Femur (tissue), 1 donor: Measurements from ENCODE around the gene MROH2B.

Source experiments
- DNase-seq: peaks from one replicate; pipeline ENCODE4 v3.0.0-alpha.2; 2017

Gene MROH2B

DNA sequence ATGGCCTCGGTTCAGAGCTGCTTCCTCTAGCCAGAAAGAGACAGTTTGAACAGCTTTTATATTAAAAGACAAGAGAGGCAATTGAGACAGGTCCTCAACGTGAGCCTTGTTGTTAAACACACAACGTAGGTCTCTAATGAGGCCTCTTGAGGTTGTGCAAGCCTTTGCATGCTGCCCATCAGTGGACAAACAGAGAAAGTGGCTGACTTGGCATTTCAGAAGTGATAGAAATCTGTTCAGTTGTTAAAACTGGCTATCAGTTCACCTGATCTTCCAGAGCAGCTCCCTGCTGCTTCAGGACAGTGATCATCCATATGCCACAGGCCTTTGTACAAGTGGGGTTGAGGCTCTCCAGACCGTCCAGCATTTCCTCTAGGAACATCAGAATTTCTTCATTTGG, 58.8 kb downstream of the MROH2B start:
- no peak for DNase-seq

DNA sequence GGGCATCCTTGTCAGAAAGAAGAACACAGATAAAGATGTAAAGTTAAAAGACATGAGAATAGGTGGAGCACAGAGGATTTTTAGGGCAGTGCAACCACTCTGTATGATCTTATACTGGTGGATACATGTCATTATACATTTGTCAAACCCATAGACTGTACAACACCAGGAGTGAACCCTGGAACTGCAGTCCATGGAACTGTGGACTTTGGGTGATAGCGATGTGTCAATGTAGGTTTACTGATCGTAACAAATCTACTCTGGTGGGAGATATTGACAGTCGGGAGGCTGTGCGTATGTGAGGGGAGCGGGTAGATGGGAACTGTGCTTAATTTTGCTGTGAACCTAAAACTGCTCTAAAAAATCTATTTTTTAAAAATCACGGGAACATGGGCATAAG, 60.6 kb downstream of the MROH2B start:
- no peak for DNase-seq

DNA sequence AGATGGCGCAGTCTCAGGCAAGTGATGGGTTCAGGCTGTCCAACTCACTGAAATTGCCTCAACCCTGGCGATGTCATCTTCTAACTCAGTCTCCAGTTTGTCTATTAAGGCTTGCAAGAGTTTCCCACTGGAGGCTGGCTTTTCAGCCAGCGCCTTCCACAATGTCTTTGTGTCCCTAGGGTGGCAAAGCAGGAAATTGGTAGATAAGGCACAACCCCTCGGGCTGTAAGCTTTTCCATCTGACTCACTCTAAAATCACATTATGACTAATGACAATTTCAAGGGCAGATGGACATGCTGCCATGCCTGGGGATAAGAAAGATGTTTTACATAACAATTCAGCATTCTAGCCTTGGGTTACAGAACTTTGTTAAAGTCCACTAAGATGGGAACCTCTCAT, 61.9 kb downstream of the MROH2B start:
- DNase-seq: no peak

DNA sequence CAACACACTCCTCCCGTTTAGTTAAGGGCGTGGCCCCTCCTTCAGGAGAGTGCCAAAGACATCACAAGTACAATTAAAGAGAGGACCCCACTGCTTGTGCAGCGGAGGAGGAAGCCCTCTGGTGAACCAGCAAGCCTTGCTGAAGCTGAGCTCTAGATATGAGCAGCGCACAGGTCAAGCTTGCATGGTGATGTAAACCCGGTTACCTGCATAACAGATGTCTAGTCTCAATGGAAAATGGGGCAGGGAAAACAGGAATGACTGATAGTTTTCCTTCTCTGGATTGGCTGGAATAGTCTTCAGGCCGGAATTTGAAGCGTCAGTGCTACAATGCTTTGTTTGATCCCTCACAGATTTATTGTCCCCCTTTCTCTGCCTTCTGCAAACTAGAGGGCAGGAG, 66.2 kb downstream of the MROH2B start:
- DNase-seq: no peak

DNA sequence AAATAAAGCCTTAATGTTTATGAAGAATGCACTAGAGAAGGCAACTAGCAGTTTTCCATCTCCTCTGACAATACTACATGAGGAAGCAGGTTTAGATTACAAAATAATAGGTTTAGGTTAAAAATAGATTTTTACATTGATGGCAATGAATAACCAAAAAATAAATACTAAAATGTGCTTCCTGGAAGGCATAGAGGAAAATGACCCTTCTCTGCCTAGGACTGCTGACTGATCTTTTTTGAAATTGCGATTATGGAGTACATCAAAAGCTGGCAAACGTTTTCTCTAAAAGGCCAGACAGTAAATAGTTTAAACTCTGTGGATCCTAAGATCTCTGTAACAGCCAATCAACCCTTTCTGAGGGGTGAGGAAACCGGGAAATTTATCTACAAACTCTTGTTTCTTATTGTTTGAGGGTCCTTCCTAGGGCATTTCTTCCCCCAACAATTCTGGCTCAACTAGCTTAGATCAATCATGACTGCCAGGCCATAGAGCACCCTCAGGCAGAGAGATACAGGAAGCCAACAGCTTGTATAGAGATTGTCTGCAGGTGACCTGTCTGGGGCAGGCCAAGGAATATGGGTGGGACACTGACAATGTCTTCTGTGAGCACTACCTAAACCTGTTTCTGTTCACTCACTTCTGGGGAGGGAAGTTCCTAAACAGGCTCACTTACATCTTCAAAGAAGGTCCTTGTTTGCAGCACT, 67.3 kb downstream of the MROH2B start:
- DNase-seq: no peak

DNA sequence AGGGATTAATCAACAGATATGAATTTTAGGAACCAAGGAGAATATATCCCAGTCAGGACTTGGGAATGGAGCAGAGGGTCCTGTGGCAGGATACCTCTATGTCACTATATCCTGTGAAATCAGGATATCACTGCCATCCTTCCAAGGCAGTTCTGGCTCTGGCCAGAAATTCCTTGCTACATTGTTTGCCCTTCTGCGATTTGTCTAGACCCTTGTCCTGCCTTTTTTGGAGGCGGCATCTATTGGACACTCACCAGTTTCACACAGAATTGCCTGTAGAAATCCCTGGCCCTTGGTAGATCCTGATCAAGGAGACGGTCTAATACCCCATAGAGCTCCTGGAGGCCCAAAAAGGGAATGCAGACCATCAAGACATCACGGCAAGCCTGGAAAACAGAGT, 71.2 kb downstream of the MROH2B start:
- DNase-seq: no peak

DNA sequence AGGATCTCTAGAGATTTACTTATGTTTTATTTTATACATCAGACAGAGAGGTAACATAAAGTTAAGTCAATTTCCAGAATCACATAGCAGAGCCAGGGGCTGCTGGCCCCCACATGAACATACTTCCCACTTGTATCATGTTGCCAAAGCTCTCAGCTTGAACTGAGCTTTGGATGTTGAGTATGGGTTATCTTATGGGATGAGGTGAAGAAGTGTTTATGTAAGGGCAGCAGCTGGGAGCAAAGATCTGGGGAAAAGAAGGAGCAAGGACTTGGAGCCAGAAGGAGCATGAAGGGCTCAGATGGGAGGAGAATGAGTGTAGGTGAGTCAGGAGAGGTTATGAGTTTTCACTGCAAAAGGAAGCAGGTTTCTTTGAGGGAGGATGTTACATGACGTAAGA, 72.0 kb downstream of the MROH2B start:
- DNase-seq: no peak

DNA sequence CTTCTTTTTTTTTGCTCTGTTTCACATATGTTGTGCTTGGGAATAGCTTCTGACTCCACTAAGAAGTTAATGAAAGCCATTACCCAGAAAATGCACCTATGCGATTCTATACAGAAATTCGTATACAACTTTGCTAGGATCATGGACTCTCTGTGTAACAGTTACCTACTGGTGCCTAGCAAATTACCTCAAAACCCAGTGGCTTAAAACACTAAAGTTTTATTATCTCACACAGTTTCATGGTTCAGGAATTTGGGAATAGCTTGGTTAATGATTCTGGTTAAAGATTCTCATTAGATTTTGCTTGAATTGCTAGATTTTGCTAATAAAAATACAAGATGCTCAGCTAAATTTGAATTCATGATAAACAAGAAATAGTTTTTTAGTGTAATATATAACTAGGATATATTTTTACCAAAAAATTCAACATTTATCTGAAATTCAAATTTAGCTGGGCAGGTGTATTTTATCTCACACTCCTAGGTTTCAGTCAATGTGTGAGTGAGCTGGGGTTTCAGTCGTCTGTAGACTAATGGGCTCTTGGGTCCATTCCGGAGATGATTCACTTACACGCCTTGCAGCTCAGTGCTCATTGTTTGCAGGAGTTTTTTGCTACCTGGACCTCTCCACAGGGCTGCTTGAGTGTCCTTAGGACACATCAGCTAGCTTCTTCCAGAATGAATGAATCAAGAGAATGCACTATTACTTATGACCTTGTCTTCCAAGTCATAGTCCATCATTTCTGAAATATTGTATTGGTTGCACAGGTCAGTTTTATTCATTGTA, 75.1 kb downstream of the MROH2B start:
- DNase-seq: no peak

DNA sequence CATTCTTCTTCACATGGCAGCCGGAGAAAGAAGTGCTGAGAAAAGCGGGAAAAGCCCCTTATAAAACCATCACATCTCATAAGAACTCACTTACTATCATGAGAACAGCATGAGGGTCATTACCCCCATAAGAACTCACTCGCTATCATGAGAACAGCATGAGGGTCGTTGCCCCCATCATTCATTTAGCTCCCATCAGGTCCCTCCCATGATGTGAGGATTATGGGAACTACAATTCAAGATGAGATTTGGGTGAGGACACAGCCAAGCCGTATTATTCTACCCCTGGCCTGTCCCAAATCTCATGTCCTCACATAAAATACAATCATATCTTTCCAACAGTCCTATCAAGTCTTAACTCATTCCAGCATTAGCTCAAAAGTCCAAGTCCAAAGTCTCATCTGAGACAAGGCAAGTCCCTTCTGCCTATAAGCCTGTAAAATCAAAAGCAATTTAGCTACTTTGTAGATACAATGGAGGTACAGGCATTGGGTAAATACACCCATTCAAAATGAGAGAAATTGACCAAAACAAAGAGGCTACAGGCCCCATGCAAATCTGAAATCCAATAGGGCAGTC, 79.1 kb downstream of the MROH2B start:
- DNase-seq: no peak

DNA sequence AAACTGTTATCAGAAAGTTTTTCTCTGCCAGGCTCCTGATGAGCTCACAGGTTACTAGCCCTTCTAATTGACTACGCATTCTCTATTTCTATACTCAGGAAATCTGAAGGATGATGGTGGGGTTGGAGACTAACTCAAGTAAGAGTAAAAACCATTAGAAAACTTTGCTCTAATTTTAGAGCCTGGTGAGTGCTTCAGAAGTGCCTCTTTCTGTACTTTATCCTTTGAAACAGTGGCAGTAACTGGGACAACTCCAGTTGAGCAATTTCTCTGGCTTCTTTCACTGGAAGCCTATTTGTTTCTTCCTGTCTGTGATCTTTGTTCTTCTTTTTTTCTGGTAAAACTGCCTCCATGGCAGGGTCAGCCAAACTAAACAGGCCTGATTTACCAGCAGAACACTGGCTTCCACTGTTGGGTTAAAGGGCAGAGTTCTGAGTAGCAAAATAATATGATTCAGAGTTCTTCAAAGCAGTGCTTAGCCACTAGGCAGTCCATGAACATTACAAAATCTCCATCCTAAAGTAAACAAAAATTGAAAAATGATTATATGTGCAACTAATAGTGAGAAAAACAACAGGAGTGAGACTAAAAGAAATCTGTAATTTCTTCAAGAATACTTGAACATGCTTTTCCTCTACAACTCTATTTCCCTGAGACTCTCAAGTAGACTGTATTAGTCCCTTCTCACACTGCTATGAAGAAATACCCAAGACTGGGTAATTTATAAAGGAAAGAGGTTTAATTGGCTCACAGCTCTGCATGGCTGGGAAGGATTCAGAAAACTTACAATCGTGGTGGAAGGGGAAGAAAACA, 79.8 kb downstream of the MROH2B start:
- peak; percentile 21 for DNase-seq

DNA sequence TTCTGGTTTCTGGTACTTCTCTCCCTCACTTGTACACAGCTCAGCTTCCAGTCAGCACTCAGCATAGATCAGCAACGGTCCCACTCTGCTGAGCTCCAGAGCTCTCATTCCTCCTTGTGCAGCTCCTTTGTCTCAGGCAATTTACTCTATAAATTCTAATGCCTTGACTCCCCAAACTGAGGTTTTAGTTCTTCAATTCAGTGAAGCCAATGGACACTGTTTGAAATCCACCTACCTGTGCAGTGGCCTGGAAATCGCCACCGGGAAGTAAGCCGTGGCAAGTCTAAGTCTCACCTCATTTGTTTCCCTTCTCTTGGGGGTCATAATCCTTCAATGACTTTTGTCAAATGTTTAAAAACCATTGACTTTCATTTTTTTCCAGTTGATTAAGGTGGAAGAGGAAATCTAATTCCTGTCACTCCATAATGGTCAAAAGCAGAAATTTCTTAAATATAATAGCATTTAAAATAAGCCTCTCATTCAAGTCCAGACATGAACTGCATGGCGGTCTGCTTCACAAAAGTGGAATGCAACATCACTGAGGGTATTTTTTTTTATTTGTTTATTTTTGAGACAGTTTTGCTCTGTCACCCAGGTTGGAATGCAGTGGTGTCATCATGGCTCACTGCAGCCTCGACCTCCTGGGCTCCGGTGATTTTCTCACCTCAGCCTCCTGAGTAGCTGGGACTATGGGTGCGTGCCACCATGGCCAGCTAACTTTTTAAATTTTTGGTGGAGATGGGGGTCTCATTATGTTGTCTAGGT, 82.2 kb downstream of the MROH2B start:
- DNase-seq: no peak

DNA sequence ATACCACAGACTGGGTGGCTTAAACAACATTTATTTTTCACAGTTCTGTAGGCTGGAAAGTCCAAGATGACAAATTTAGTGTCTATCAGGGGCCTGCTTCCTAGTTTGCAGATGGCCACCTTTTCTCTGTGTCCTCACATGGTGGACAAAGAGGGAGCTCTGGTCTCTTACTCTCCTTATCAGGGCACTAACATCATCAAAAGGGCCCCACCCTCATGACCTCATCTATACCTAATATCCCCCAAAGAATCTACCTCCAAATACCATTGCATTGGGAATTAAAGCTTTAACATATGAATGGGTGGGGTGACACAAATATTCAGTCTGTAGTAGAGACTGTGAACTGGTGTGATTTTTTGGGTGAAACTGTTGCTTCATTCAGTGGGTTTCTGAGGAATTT, 83.8 kb downstream of the MROH2B start:
- DNase-seq: no peak

DNA sequence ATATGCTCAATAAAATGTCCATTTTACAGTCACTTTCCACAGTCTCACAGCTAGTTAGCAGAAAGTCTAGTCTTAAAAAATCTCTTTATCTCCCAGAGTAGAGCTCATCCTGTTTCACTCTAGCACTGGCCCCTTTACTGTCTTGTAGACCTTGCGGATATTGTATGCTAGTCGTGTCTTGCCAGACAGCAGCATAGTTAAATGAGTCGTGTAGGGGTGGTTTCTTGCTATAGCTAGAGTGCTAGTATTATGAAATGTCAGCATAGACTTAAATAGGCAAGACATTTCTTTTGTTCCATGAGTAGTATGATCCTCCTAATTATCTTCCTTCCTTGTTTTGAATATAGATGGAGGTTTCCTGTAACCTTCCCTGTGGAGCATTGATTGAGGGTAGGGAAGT, 84.5 kb downstream of the MROH2B start:
- DNase-seq: no peak

DNA sequence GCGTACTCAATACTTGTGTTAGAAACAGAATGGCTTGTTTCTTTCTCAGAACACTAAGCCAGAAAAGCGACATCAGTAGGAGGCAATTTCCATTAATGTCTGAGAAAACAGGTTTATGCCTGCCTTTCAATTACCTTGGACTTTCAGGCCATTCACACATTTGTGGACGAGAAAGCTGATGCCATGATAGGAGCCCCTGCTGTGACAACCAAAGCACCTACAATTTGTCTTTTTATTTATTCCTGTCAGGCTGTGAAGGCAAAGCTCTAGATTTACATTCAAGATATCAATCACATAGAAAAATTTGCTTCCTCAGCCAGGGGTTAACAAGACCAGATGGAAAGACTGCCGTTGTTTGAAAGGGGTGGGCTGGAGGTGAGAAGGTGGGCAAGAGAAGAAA, 85.6 kb downstream of the MROH2B start:
- no peak for DNase-seq

DNA sequence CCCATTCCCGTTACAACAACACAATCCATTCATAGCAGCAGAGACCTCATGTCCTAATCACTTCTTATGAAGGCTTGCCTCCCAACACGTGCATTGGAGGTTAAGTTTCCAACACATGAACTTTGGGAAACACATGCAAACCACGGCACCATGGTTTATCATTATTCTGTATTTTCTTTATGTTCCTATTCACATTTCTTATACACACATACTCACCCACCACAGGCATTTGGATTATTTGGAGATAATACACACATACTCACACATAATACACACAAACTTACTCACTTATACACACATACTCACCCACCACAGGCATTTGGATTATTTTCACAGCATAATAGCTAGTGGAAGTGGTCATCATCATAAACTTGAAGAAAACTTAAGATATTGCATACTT, 86.3 kb downstream of the MROH2B start:
- no peak for DNase-seq

DNA sequence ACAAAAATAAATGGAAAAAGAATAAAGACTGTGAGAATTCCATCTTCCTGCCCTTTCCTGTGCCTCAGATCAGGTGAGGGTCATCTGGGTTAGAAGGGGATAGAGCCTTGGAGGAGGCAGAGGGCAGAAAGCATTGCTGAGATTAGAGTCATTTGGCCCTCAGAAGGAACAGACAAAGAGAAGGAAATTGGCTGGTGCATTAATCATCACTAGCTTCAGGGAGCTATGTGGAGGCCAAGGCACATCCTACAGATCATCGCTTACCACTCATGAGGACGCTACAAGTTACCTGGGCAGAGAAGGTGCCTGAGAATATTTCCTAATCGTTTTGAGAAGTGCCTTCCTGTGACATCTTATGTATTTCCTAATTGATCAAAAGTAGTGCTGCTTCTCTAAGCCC, 87.4 kb downstream of the MROH2B start:
- DNase-seq: no peak

DNA sequence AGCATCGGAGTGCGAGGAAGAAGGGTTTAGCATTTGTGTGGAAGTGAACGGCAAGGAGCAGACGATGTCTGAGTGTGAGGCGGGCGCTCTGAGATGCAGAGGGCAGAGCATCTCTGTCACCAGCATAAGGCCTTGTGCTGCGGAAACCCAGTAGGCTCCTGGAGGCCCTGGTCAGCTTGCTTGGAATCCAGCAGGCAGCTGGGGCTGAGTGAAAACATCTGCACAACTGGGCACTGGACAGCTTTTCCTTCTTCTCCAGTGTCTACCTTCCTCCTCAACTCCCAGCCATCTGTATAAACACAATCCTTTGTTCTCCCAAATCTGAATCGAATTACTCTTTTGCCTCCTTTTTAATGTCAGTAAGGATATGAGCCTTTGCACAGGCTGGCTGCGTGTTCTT, 89.7 kb downstream of the MROH2B start:
- DNase-seq: no peak

DNA sequence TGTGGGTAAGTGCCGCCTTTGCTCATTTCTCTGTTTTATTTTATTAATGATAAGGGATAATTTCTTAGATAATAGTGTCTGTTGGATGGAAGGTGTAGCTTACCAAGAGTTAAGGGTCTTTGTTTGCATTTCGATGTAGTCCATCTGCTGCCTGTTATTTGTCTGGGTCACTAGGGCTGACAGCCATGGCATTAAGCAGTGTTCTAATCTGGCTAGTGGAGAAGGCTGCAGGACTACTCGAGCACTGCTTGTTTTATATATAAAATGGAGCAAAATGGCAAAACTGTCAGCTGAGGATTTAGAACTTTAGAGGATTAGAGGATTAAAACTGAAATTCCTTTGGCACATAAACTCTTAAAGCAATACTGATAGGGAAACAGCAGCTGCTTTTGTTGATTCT, 94.3 kb downstream of the MROH2B start:
- no peak for DNase-seq

DNA sequence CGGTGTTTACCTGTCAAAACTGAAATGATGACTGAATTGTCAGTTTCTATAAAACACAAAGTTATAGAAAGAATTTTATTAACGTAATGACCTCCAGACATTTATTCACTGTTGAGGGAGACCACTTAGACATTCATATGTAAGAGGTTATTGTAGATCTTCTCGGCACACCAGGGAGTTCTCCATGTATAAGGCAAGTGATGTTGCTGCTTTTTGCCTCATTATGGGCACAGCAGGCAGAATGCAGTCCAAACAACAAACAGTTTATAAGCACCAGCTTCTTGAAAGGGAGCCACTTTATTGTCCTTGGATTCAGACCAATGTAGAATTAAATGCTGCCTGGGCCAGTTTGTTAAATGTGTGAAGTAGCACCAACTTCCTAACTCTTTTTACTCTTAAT, 95.1 kb downstream of the MROH2B start:
- no peak for DNase-seq

DNA sequence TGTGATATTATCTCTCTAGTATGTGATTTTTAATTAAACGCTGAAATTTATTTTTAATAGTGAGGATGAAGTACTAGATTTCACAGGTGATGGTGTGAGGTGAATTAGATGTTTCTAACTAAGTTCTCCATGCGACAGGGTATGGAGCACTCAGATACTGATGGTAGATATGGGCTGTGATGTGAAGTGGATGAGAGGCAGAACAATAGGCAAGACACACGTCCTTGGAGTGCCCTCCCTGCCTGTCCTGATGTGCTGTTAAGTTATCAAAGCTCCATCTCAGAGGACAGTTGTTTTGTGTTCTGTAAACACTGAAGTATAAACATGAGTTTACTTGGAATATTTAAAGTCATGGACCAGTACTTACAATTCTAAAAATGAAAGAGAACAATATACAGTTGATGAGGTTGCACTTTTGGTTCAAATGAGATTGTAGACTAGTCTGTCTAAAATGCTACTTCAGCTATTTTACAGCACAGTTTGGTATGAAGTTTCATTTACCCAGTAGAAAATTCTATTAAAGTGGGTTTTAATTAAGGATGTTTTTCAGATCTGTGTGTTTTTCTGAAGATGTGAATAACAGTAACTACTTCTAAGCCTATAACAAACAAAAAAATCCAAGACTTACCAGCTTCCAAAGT, 97.7 kb downstream of the MROH2B start:
- DNase-seq: no peak

DNA sequence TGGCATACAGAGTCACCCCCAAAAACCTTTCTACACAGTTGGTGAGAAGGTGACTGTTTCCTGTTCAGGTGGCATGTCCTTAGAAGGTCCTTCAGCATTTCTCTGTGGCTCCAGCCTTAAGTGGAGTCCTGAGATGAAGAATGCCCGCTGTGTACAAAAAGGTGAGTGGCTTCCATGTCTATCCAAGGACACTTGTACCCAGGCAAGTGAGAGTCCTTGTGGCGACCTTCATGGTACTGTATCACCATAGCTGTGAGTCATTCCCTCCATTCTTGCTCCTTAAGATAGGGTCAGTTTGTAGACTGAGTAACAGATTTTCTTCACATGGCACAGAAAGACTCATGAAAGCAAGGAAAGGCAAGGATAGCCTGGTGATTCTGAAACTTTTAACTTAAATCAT, 98.7 kb downstream of the MROH2B start:
- no peak for DNase-seq
